Measurements from ENCODE around the gene KIN. TPM values are rescaled to one million over a fixed set of nuclear protein-coding genes. Genes with fewer than 3 reads are reported as not detected.

The KIN gene
- total RNA-seq, 1 donor from 2014 or later = 6.9 TPM

GRCh38 chr10:7704071-7705016 lies 83.4 kb downstream of the KIN start:
- intact Hi-C loops (cut with DNase I) = no loop called here
- no peak for ATAC-seq (ENCODE audit: poor library complexity)
- DNase-seq = no peak

GRCh38 chr10:7703140-7703539 lies 84.7 kb downstream of the KIN start, which contains the start of gene ITIH2:
TSS of gene ITIH2 (plus strand) at chr10:7703316. CDS start at chr10:7703435, 119 bp downstream.
- no peak for ATAC-seq (ENCODE audit: poor library complexity)
- intact Hi-C loops (cut with DNase I) = no loop called here
- no peak for DNase-seq

- no peak for DNase-seq
- intact Hi-C loops (cut with DNase I) = no loop called here
- ATAC-seq (ENCODE audit: poor library complexity) = no peak
Observed at GRCh38 chr10:7702288-7702812, 85.4 kb downstream of the KIN start.

GRCh38 chr10:7701158-7701742 lies 86.5 kb downstream of the KIN start:
- DNase-seq (no peak), ATAC-seq (ENCODE audit: poor library complexity) (no peak)
- intact Hi-C loops (cut with DNase I) = no loop called here

Other genes starting within 250 kb of the KIN start
- 8.5 TPM for gene ITIH5, start 121.0 kb downstream of the KIN start, total RNA-seq
- not detected for gene ITIH2, start 84.7 kb downstream of the KIN start, total RNA-seq
- 767 TPM for gene ATP5F1C, start 184 bp upstream of the KIN start, total RNA-seq
- gene TAF3, start 30.5 kb upstream of the KIN start, total RNA-seq = 10.4 TPM